Activated T-cell treated with anti-CD3 and anti-CD28 coated beads, Interleukin-2, amount 50 U/mL, for 4 hours (primary cell): ENCODE measurements around the gene GALNT7. TPM values are rescaled to one million over a fixed set of nuclear protein-coding genes. Genes with fewer than 3 reads are reported as not detected.

Experiments used
- ATAC-seq, 2 donors: fragments of 200-7000 bp; cut with Tn5 transposase; one replicate each; pipeline ENCODE4 v1.10.0; 2021
- DNase-seq: peaks from one replicate; pipeline ENCODE4 v3.0.0-alpha.2; 2020
- H3K27me3 Mint-ChIP-seq: one replicate; pipeline ENCODE4 v1.8.0; 2021; ENCODE audit warnings: low read depth, mixed read lengths
- H3K36me3 Mint-ChIP-seq: one replicate; pipeline ENCODE4 v1.8.0; 2022; ENCODE audit warnings: mixed read lengths; ENCODE audit not compliant: insufficient read depth
- H3K4me1 Mint-ChIP-seq: one replicate; pipeline ENCODE4 v1.8.0; 2021; ENCODE audit warnings: low read depth, mixed read lengths
- H3K4me3 Mint-ChIP-seq: one replicate; pipeline ENCODE4 v1.8.0; 2021; ENCODE audit warnings: mild to moderate bottlenecking, moderate library complexity, mixed read lengths
- H3K9me3 Mint-ChIP-seq: one replicate; pipeline ENCODE4 v1.8.0; 2021; ENCODE audit warnings: mixed read lengths
- total RNA-seq, 3 donors: library from RNA; stranded (reverse); gene quantifications; one replicate each; pipeline ENCODE4 v1.2.1, GENCODE V29; 2021

Gene GALNT7
- total RNA-seq, 3 donors from 2014 or later, result 10.0 to 10.3 (median 10.2) TPM

GRCh38 chr4:173318648-173319211, 150.1 kb downstream of the GALNT7 start:
- H3K36me3 Mint-ChIP-seq, result peaks cover 2% of the 10 kb centered on the region
- no peak overlapping the region for H3K4me3 Mint-ChIP-seq
- H3K9me3 Mint-ChIP-seq, result no peaks in the 10 kb centered on the region
- H3K27me3 Mint-ChIP-seq, result no peaks in the 10 kb centered on the region
- no peaks in the 10 kb centered on the region for H3K4me1 Mint-ChIP-seq
- ATAC-seq (peak; percentile 82 to 83), DNase-seq (no peak)

GRCh38 chr4:173319696-173320095, 151.1 kb downstream of the GALNT7 start:
- no peak for DNase-seq

GRCh38 chr4:173325007-173325736, 156.6 kb downstream of the GALNT7 start:
- DNase-seq (no peak), ATAC-seq (no peak)
- Mint-ChIP-seq H3K4me1 (no peaks in the 10 kb centered on the region), H3K27me3 (no peaks in the 10 kb centered on the region), H3K36me3 (peaks cover 2% of the 10 kb centered on the region), H3K4me3 (no peak overlapping the region), H3K9me3 (no peaks in the 10 kb centered on the region)

More at GRCh38 chr4:173319696-173320095, 151.1 kb downstream of the GALNT7 start:
- Mint-ChIP-seq H3K27me3 (no peaks in the 10 kb centered on the region), H3K4me3 (no peak overlapping the region), H3K4me1 (no peaks in the 10 kb centered on the region), H3K36me3 (peaks cover 2% of the 10 kb centered on the region), H3K9me3 (no peaks in the 10 kb centered on the region)
- ATAC-seq, result no peak

DNA sequence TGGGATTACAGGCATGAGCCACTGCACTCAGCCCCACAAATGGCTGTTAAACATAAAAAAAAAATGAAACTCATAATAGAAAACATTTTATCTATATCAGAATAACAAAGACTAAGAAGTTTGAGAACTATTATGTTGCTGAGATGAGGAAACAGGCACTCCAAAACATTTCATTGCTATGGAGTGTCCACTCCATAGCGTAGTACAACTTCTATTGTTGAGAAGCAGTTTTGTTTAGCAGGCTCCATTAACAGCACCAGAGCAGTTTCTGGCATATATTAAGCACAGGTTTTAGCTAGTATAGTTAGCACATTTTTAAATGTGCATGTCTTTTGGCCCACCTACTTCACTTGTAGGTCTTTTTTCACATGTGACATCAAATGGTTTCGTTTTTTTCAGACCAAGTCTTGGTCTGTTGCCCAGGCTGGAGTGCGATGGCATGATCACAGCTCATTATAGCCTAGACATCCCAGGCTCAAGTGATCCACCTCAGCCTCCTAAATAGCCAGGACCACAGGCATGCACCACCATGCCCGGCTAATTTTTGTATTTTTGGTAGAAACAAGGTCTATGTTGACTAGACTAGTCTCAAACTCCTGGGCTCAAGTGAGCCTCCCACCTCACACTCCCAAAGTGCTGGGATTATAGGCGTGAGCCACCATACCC, 159.8 kb downstream of the GALNT7 start:
- DNase-seq (no peak), ATAC-seq (no peak)
- Mint-ChIP-seq H3K4me1 (peaks cover 16% of the 10 kb centered on the region), H3K36me3 (peaks cover 9% of the 10 kb centered on the region), H3K27me3 (no peaks in the 10 kb centered on the region), H3K4me3 (no peak overlapping the region), H3K9me3 (no peaks in the 10 kb centered on the region)

DNA sequence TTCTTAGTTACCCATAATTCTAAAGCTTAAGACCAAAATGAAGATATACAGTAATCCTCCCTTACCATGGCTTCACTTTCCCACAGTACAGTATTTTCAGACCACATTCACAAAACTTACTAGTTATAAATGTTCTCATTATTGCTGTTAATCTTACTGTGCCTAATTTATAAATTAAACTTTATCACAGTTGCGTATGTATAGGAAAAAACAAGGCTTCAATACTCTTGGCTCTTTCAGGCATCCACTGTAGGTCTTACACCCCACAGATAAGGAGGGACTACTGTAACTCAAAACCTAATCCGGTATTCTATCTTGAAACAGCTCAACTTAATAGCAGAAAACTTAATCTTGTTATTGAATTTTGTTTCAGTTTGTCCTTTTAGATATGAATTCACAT, 162.0 kb downstream of the GALNT7 start:
- Mint-ChIP-seq H3K4me1 (peaks cover 18% of the 10 kb centered on the region), H3K36me3 (peaks cover 9% of the 10 kb centered on the region), H3K9me3 (no peaks in the 10 kb centered on the region), H3K4me3 (no peak overlapping the region), H3K27me3 (no peaks in the 10 kb centered on the region)
- DNase-seq, result no peak
- no peak for ATAC-seq

DNA sequence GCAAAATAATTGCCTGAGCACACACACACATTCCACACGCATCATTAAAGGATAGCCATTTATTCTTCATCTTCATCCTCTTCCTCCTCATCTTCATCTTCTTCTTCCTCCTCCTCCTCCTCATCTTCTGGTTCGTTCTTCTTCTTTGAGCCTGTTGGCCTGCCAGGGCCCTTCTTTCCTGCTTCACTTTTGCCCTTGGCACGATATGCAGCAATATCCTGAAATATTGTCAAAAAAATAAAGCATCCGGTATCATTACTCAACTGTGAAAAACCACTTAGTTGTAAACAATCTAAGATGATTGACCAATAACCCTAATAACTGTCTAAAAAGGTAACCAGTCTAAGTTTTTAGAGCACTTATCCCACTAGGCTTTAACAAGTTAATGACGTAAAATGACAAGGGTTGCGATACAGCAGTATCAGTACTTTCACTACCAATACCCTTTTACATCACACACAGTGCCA, 163.4 kb downstream of the GALNT7 start:
- DNase-seq (no peak), ATAC-seq (no peak)

GRCh38 chr4:173332963-173333657, 164.5 kb downstream of the GALNT7 start:
- Mint-ChIP-seq H3K36me3 (peaks cover 9% of the 10 kb centered on the region), H3K27me3 (peaks cover 5% of the 10 kb centered on the region), H3K4me1 (peaks cover 18% of the 10 kb centered on the region), H3K4me3 (peak overlapping the region; percentile 95), H3K9me3 (no peaks in the 10 kb centered on the region)
- DNase-seq (peak; percentile 14), ATAC-seq (no peak)

More for the DNA sequence above, 163.4 kb downstream of the GALNT7 start:
- peak overlapping the region; percentile 95 for H3K4me3 Mint-ChIP-seq
- H3K36me3 Mint-ChIP-seq, result peaks cover 9% of the 10 kb centered on the region
- peaks cover 18% of the 10 kb centered on the region for H3K4me1 Mint-ChIP-seq
- H3K9me3 Mint-ChIP-seq, result no peaks in the 10 kb centered on the region
- peaks cover 4% of the 10 kb centered on the region for H3K27me3 Mint-ChIP-seq

DNA sequence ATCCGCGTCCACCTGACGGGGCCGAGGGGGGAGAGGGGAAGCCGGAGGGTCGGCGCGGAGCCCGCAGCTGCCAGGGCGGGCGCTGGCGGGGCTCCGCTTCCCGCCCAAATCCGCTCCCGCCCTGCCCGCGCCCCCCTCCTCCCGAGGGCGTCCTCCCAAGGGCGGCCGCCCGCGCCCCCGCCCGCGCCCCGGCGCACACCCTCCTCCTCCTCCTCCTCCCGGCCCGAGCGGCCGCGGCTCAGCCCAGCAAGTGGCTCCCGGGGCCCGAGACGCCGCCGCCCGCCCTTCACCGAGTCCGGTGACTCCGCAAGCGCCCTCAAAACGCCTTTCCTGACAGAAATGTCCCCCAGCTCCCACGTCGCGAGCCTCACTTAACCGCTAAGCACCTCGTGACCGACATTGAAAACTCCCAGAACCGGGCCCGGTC, 165.1 kb downstream of the GALNT7 start:
- Mint-ChIP-seq H3K4me3 (peak overlapping the region; percentile 98), H3K9me3 (no peaks in the 10 kb centered on the region), H3K27me3 (peaks cover 5% of the 10 kb centered on the region), H3K36me3 (peaks cover 9% of the 10 kb centered on the region), H3K4me1 (peaks cover 18% of the 10 kb centered on the region)
- ATAC-seq (peak; percentile 9), DNase-seq (peak; percentile 27)

GRCh38 chr4:173334085-173334890, 165.7 kb downstream of the GALNT7 start, which contains the start of gene HMGB2:
Gene HMGB2 (minus strand): TSS chr4:173334358. CDS start chr4:173333649, 709 bp downstream.
- no peaks in the 10 kb centered on the region for H3K9me3 Mint-ChIP-seq
- H3K4me1 Mint-ChIP-seq, result peaks cover 18% of the 10 kb centered on the region
- ATAC-seq (peak; percentile 95 to 96), DNase-seq (peak; percentile 99)
- peak within 1 kb of the TSS; percentile 98 for H3K4me3 Mint-ChIP-seq
- H3K36me3 Mint-ChIP-seq, result peaks cover 9% of the 10 kb centered on the region
- H3K27me3 Mint-ChIP-seq, result peaks cover 5% of the 10 kb centered on the region

- peak; percentile 4 for DNase-seq
- peaks cover 18% of the 10 kb centered on the region for H3K4me1 Mint-ChIP-seq
- H3K9me3 Mint-ChIP-seq, result no peaks in the 10 kb centered on the region
- peak overlapping the region; percentile 98 for H3K4me3 Mint-ChIP-seq
- H3K27me3 Mint-ChIP-seq, result peaks cover 7% of the 10 kb centered on the region
- H3K36me3 Mint-ChIP-seq, result peaks cover 9% of the 10 kb centered on the region
- peak; percentile 30 to 39 for ATAC-seq
Observed at GRCh38 chr4:173334891-173335752, 166.5 kb downstream of the GALNT7 start.

GRCh38 chr4:173337463-173337862, 168.9 kb downstream of the GALNT7 start:
- Mint-ChIP-seq H3K4me1 (peaks cover 11% of the 10 kb centered on the region), H3K9me3 (no peaks in the 10 kb centered on the region), H3K36me3 (no peaks in the 10 kb centered on the region), H3K27me3 (peaks cover 7% of the 10 kb centered on the region), H3K4me3 (no peak overlapping the region)
- no peak for DNase-seq
- ATAC-seq, result no peak

- Mint-ChIP-seq H3K4me1 (no peaks in the 10 kb centered on the region), H3K27me3 (peaks cover 2% of the 10 kb centered on the region), H3K9me3 (no peaks in the 10 kb centered on the region), H3K36me3 (no peaks in the 10 kb centered on the region), H3K4me3 (no peak overlapping the region)
- ATAC-seq (no peak), DNase-seq (no peak)
Observed at GRCh38 chr4:173343832-173344397, 175.3 kb downstream of the GALNT7 start.
